ENCODE measurements around the gene PPAT. TPM values are rescaled to one million over a fixed set of nuclear protein-coding genes. Genes with fewer than 3 reads are reported as not detected.

Gene PPAT
- total RNA-seq = 18.7 and 28.3 TPM in 2 replicates

DNA sequence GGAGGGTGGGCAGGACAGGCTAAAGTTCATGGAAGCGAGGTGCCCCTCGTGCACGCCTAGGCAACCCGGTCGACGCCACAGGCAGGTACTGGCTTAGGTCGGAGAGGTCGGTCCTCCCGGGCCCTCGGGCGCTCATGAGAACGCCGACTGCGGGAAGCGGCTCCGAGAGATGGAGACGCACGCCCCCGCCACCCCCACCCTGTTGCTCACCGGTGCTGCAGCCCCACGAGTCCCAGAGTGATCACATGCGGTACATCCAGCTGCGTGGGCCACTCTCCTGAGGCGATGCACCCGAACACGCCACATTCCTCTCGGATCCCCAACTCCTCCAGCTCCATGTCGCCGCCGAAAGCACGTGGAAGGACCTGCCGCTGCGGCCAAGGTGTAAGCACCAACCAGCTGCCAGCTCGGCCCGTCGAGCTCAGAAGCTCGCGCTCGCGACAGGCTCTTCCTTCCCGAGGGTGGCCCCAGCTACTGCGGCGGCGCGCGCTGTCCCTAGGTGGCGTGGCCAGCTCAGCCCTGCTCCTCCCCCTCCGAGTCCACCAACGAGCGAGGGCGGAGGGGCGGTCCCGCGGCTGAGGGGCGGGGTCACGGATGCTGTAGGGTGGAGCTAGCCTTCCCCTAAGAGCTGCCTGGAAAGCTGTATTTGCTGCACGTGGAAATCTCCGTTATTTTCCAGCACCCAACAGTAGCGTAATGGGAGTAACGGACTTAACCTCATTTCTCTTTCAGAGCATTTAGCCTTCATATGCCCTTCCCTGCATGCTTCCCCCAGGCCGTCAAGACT lies at the start of gene PPAT:
PPAT (minus strand) TSS at position 476 of the 787 bp plus-strand sequence; CDS start at position 338, 138 bp downstream.

DNA sequence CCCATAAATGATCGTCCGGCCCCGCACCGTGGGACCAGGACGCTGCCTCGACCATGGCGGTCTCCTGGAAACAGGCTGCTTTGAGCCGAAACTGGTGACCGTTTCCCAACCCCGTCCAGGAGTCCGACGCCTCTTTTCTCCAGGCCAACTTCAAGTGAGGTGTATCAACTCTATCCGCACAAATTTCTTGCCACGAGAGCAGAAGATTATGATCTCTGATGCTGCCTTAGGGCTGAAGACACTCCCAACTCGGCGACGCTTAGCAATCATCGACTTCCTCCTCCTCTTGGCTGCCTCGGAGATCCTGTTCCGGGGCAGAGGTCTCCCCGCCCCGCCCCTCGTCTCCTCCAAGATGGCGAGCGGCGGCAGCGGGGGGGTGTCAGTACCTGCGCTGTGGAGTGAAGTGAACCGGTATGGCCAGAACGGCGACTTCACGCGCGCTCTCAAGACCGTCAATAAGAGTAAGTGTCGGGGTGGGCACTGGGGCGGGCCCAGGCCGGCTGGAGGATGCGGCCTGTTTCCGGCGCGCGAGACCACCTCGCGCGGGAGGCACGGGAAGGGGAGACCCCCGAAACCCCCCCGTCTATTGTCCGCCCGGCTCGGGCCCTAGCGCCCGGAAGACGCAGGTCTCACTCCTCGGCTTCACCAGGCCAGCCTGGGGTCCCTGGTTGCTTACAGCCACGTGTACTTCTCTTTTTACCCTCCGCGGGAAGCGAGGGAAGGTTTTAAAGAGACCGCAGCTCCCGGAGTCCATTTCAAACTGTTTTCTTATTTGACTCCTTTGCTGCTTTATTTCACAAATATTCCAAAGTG lies 32.1 kb upstream of the PPAT start, which contains the start of gene SRP72:
SRP72 (plus strand) TSS at position 334 of the 813 bp plus-strand sequence; CDS start at position 353, 19 bp downstream.

DNA sequence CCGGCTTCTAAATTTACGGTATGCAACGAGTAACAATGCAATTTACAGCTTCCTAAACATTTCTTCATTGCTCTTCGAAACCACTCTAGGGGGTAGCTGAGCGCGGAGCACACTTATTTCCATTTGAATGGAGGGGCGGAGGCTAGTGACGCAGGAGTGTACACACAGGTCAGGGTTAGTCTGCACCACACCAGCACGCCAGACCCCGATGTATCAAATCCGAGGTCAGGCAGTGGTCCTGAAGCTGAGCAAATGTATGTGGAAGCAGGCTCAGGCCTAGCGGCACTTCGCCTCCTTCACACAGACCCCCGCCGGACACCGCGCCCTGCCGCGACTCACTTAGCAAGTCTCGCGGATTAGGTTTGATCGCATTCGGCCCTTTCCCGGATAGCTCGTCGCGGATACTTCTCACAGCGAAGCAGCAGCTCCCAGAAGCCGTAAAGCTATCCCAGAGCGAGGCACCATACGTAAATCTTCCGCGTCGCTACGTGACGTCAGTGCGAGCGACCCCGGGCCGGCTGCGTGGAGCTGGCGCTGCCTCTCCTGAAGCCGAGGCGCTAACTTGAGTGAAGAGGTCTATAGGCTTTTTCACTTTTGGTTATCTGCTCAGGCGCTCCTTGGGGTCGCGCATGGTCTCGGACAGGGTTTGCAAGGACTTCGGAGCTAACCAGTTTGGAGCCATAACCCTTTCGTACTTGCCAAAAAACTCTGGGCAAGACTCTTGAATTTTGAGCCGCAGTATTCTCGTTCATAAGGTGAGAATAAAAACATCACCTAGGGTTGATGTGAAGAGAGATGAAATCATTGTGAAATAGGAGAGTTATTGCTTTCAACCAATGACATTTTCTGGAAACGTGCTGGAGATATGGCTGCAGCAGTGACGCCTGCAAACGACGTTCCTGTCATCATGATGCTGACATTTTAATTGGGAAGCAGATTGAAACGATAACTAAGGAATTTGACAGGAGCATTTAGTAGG lies 48.1 kb downstream of the PPAT start, which contains the start of gene AASDH:
AASDH (minus strand) TSS at position 469 of the 979 bp plus-strand sequence. CDS start 3,192 bp downstream, outside the sequence.

Other genes with a start within 250 kb of the PPAT start
- gene AASDH, start 48.1 kb downstream of the PPAT start, total RNA-seq = 13.2 and 17.0 TPM in 2 replicates
- 55.1 and 89.1 TPM in 2 replicates for gene PAICS, start 645 bp upstream of the PPAT start, total RNA-seq
- 71.3 and 90.9 TPM in 2 replicates for gene SRP72, start 32.0 kb upstream of the PPAT start, total RNA-seq
- under 0.01 and 0.20 TPM in 2 replicates for gene ARL9, start 70.2 kb upstream of the PPAT start, total RNA-seq
- gene HOPX, start 245.7 kb upstream of the PPAT start, total RNA-seq = 0.37 TPM in 1 of 2 replicates, not detected in the other